ENCODE measurements around the gene LRP2.
"Not testable (repeated sequence)": the region's sequence is repeated elsewhere in the genome, so short reads cannot be mapped to it uniquely, and the experiment has no call there.

LRP2 gene

GRCh38 chr2:169345486-169346437, 16.6 kb downstream of the LRP2 start:
- DNase-seq: no peak

DNA sequence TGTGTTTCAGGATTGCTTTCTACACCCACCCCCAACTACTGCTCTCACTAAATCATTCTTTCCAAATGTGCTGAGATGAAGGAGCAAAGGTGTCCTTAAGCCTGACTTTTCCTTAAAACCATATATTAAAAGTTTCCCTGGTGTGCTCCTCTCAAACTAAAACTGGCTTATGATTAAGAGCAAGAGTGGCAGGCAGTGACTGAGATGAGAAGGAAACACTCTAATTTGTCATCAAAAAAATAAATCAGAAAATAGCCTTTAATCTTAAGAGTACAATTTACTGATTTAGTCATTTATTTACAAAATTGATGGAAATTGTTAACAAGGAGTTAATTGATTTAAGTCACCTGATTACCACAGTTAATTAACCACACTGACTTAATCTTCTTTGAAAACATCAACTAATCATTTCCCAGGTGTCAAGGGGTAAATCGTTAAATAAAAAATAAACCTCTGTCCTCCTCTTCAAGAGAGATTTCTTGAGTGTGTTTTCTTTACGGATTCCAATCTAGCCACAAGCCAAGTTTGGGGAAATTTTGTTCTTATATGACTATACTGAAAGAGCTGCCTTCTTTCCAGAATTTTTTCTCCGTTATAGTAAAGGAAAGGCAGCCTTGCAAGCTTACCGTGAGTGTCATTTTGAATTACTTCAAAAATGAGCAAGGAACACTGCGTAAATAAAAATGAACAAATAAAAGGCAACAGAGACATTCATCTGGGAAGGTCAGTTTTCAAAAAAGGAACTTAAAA, 17.4 kb downstream of the LRP2 start:
- DNase-seq: no peak

DNA sequence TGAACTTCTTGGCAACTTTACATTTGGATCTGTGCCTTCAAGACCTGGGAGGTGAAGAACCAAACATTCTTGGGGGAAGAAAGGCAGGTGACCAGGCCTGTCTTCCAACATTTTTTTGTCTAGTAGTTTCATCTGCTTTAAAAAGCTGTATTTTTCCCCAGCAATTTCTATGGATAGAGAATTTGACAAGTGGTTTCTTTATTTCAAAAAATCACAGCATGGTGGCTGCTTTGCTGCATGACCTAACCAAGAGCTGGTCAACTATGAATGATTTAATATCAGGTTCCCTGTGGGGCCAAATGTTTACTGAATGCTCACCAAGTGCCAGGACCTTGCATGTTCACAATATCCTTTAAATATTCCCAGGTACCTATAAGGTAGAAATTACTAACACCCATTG, 19.1 kb downstream of the LRP2 start:
- no peak for DNase-seq

DNA sequence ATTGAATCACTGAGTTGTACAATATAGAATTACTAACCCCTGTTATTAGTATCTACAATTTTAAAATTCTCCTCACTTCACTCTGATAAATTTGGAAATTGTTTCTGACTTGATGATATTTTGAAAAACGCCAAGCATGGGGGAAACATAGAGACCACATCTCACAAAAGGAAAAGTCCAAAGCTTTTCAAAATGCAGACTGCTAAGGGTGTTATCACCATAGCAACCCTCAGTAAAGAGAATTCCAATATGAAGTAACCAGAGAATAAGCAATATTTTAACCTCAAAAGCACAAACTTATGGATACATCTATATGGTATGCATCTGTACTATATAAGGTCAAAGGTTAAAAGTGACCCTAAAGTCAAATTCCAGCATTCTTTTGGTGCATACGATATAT, 22.7 kb downstream of the LRP2 start:
- DNase-seq: no peak

- DNase-seq: no peak
Measured at GRCh38 chr2:169336695-169337094, 25.6 kb downstream of the LRP2 start.

GRCh38 chr2:169330555-169331198, 31.7 kb downstream of the LRP2 start:
- no peak for DNase-seq

GRCh38 chr2:169329688-169330554, 32.4 kb downstream of the LRP2 start:
- DNase-seq: no peak

DNA sequence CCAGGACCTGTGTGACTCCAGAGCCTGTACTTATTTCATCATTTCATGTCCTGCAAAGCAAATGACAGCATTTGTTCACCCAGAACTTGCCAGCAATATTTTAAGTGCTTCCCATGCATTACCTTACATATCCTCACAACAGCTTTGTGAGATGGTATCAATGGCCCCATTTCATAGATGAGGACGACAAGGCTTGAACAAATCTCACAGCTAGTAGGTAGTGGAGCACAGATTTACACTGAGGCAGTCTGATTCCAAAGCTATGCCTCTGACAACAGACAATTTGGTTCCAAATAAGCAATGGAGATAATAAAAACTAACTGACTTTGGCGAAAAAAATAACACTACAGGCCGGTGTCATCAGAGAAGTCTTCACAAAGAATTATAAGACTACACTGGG, 33.5 kb downstream of the LRP2 start:
- no peak for DNase-seq

DNA sequence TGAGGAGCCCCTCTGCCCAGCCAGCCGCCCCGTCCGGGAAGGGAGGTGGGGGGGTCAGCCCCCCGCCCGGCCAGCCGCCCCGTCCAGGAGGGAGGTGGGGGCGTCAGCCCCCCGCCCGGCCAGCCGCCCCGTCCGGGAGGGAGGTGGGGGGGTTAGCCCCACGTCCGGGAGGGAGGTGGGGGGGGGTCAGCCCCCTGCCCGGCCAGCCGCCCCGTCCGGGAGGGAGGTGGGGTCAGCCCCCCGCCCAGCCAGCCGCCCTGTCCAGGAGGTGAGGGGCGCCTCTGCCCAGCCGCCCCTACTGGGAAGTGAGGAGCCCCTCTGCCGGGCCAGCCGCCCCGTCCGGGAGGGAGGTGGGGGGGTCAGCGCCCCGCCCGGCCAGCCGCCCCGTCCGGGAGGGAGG, 34.5 kb downstream of the LRP2 start:
- DNase-seq: not testable (repeated sequence)

DNA sequence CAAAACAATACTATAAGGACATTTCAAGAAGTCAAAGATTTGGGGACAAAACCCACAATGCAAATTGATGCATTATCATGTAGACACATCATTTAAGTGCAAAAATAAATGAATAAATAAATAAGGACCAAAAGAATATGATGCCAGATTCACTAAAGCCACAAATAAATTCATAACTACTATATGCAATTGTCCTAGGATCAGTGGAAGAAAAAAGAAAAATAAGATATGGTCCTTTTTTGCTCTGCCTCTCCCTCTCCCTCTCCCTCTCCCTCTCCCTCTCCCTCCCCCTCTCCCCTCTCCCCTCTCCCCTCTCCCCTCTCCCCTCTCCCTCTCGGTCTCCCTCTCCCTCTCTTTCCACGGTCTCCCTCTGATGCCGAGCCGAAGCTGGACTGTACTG, 36.4 kb downstream of the LRP2 start:
- not testable (repeated sequence) for DNase-seq

DNA sequence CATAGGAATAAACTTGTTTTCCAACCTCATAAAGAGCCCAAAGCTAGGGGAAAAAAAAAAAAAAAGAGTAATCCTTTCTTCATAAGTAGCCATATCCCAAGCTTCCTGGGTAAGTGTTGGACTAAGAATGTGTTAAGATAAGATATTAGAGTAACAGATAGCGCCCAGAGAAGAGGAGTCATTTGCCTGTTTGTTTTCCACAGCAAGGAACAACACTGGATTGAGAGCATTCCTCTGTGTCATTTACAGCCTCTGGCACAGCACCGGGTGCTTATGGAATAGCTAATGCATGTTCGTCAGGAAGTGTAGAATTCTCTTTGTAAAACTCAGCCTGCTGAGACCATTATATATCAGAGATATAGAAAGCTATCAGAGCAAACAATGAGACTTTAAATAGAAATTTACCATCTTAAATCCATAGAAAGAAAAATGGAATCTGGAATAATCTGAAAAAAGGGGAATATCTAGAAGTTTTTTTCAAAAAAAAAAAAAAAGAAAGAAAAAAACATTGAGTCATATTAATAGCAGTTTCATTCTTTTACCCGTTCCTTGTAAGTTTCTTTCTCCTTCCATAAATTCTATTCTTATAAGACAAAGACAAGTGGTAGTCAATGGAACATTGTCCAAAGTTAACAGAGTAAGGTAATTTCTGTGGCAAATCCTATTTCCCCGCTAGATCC, 37.6 kb downstream of the LRP2 start:
- no peak for DNase-seq

- DNase-seq: no peak
Measured at GRCh38 chr2:169323841-169324240, 38.5 kb downstream of the LRP2 start.

GRCh38 chr2:169320561-169320960, 41.8 kb downstream of the LRP2 start:
- no peak for DNase-seq

DNA sequence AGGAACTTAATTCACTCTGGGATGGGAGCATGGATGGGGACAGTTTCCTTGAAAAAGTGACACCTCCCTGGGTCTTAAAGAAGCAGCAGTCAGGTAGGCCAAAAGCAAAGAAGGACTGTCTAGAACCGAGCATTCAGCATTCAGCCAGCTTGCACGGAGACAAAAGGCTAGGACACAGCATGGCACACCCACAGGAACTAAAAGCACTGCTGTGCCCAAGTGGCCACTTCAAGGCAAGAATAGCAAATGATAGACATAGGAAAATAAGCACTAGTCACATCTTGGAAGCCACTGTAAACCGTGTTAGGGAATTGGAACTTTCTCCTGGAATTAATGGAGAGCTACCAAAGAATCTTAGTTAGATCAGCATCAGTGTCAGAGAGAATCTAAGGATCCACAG, 47.0 kb downstream of the LRP2 start:
- no peak for DNase-seq

GRCh38 chr2:169308349-169308748, 54.0 kb downstream of the LRP2 start:
- not testable (repeated sequence) for DNase-seq

GRCh38 chr2:169304689-169305088, 57.6 kb downstream of the LRP2 start:
- not testable (repeated sequence) for DNase-seq

GRCh38 chr2:169303579-169304305, 58.6 kb downstream of the LRP2 start:
- DNase-seq: no peak

- DNase-seq: no peak
Measured at GRCh38 chr2:169302364-169302763, 60.0 kb downstream of the LRP2 start.

GRCh38 chr2:169301596-169302335, 60.6 kb downstream of the LRP2 start:
- DNase-seq: no peak
